Liver (tissue), 5 donors: ENCODE measurements around the gene THOC2. TPM values are rescaled to one million over a fixed set of nuclear protein-coding genes. Genes with fewer than 3 reads are reported as not detected.

Experiments
- polyA plus RNA-seq, 2 donors: library from polyadenylated mRNA; stranded (reverse) in 1 of 2; unstranded in 1 of 2; fragments of 200-250 nt in 1 of 2; fragments of >200 nt in 1 of 2; fragmentation: Nextera tagmentation in 1 of 2; extraction: Ambion mirVana in 1 of 2; gene quantifications; one replicate each; pipeline versions ENCODE4 v1.2.1 to v1.2.3, GENCODE V29; 2013 to 2015
- small RNA-seq: library from RNA; depleted of rRNA; stranded (forward); fragments of <200 nt; gene quantifications from one replicate; pipeline ENCODE3, GENCODE V24; 2014
- total RNA-seq, 2 donors: library from RNA; depleted of rRNA; stranded (reverse); fragments of >200 nt; gene quantifications; one replicate each; pipeline ENCODE4 v1.2.3, GENCODE V29; 2014
- donor health status: healthy.
- donor health status: healthy.
- donor health status: healthy.

THOC2 gene
- total and polyA plus RNA-seq, 4 donors = 10.6 to 55.9 (median 40.7) TPM

Small RNA genes within 50 kb of the gene (small RNA-seq; reads per million reads assigned to genes)
- not detected for gene AL030996.1
- not detected for gene RNU7-69P

Other genes starting within 250 kb of the THOC2 start
- gene XIAP, start 127.0 kb upstream of the THOC2 start, total RNA-seq = 10 to 100 TPM; 22.0 to 22.8 TPM
- gene XIAP, start 127.0 kb upstream of the THOC2 start, polyA plus RNA-seq = 1 to 10 TPM; 7.8 to 9.1 TPM
- gene STAG2, start 228.7 kb upstream of the THOC2 start, total RNA-seq = 10 to 100 TPM; 32.5 to 71.0 TPM
- 10 to 100 TPM in 1 of 2 donors, 1 to 10 TPM in 1; 9.7 to 15.3 TPM for gene STAG2, start 228.7 kb upstream of the THOC2 start, polyA plus RNA-seq